ENCODE data around the gene GNGT2.

Gene GNGT2

GRCh38 chr17:49229076-49229804 lies 18.9 kb upstream of the GNGT2 start:
- DNase-seq (ENCODE audit: low read depth in 2 of 2), result no peak

- DNase-seq (ENCODE audit: low read depth in 2 of 2), result peak; percentile 51 to 69
These were observed 17.3 kb upstream of the GNGT2 start for GRCh38 chr17:49227436-49228261.

GRCh38 chr17:49226771-49227435 lies 16.5 kb upstream of the GNGT2 start:
- no peak for DNase-seq (ENCODE audit: low read depth in 2 of 2)

GRCh38 chr17:49225554-49226236 lies 15.3 kb upstream of the GNGT2 start:
- DNase-seq (ENCODE audit: low read depth in 2 of 2), result no peak

GRCh38 chr17:49224997-49225337 lies 14.6 kb upstream of the GNGT2 start:
- no peak for DNase-seq (ENCODE audit: low read depth in 2 of 2)

- DNase-seq (ENCODE audit: low read depth in 2 of 2), result peak in 1 of 2 donors; percentile 25
These were observed 14.0 kb upstream of the GNGT2 start for GRCh38 chr17:49224198-49224996.

GRCh38 chr17:49223517-49224197 lies 13.3 kb upstream of the GNGT2 start:
- peak; percentile 30 to 58 for DNase-seq (ENCODE audit: low read depth in 2 of 2)

- DNase-seq (ENCODE audit: low read depth in 2 of 2), result no peak
These were observed 12.8 kb upstream of the GNGT2 start for GRCh38 chr17:49223168-49223516.

- DNase-seq (ENCODE audit: low read depth in 2 of 2), result no peak
These were observed 9.6 kb upstream of the GNGT2 start for GRCh38 chr17:49219987-49220386.

- no peak for DNase-seq (ENCODE audit: low read depth in 2 of 2)
These were observed 8.9 kb upstream of the GNGT2 start for GRCh38 chr17:49218941-49219913.

GRCh38 chr17:49217651-49218413 lies 7.5 kb upstream of the GNGT2 start:
- DNase-seq (ENCODE audit: low read depth in 2 of 2), result no peak

- no peak for DNase-seq (ENCODE audit: low read depth in 2 of 2)
These were observed 6.7 kb upstream of the GNGT2 start for GRCh38 chr17:49216953-49217650.

- DNase-seq (ENCODE audit: low read depth in 2 of 2), result no peak
These were observed 6.1 kb upstream of the GNGT2 start for GRCh38 chr17:49216482-49216881.

GRCh38 chr17:49214676-49215360 lies 4.4 kb upstream of the GNGT2 start:
- DNase-seq (ENCODE audit: low read depth in 2 of 2), result no peak

GRCh38 chr17:49213847-49214246 lies 3.5 kb upstream of the GNGT2 start:
- DNase-seq (ENCODE audit: low read depth in 2 of 2), result no peak

- no peak for DNase-seq (ENCODE audit: low read depth in 2 of 2)
These were observed 3.0 kb upstream of the GNGT2 start for GRCh38 chr17:49213399-49213798.

GRCh38 chr17:49209061-49209571 lies 1.3 kb downstream of the GNGT2 start:
- DNase-seq (ENCODE audit: low read depth in 2 of 2), result no peak
